Activated effector memory CD4-positive, alpha-beta T cell treated with anti-CD3 and anti-CD28 coated beads, Interleukin-2, amount 50 U/mL, for 16 hours (primary cell): Measurements from ENCODE around the gene RAP1GAP2.

Source experiments
- DNase-seq: peaks from one replicate; pipeline ENCODE4 v3.0.0-alpha.2; 2020

RAP1GAP2 gene

GRCh38 chr17:2921443-2921842, 125.2 kb downstream of the RAP1GAP2 start:
- no peak for DNase-seq

- no peak for DNase-seq
Observed at GRCh38 chr17:2924211-2924610, 128.0 kb downstream of the RAP1GAP2 start.

DNA sequence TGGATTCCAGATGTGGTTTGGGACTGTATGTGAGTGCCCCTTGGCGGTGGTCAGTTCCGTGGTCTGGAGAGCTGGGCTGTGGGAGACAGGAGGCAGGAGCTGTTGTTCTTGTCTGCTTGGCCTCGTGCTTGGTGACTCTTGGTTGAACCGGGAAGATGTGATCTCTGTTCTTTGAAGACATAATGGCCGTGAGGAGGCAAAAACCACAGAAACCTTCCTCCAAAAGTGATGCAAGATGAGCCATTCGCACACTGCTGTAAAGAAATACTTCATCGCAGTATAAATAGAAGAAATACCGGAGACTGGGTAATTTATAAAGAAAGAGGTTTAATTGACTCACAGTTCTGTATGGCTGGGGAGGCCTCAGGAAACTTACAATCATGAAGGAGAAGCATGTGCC, 128.8 kb downstream of the RAP1GAP2 start:
- DNase-seq, result no peak

- no peak for DNase-seq
Observed at GRCh38 chr17:2926019-2926650, 129.9 kb downstream of the RAP1GAP2 start.

DNA sequence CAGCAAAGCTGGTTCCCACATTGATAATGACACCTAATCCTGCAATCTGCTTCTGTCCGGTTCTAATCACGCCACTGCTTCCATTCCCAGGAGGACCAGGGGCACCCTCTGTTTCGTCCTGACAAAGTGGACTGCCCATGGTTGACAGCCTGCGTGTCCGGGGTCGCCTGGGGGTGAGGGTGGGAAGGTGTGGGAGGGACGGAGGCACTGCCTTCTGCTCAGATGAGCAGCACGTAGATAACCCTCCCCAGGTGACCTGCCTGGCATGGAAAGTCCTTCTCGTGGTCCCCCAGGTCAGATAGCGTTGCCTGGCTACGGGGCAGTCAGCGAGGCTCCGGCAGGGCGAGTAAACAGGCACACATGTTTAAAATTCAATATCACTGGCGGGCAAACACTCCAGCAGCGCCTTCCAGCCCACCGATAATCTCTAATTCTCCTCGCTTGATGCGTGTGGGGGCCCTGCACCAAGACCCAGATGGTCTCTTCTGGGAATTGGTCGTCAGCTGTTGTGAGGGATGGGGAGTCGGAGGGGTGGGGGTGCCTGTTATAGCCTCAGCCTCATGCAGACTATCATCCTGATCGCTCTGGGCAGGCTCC, 132.2 kb downstream of the RAP1GAP2 start:
- no peak for DNase-seq

DNA sequence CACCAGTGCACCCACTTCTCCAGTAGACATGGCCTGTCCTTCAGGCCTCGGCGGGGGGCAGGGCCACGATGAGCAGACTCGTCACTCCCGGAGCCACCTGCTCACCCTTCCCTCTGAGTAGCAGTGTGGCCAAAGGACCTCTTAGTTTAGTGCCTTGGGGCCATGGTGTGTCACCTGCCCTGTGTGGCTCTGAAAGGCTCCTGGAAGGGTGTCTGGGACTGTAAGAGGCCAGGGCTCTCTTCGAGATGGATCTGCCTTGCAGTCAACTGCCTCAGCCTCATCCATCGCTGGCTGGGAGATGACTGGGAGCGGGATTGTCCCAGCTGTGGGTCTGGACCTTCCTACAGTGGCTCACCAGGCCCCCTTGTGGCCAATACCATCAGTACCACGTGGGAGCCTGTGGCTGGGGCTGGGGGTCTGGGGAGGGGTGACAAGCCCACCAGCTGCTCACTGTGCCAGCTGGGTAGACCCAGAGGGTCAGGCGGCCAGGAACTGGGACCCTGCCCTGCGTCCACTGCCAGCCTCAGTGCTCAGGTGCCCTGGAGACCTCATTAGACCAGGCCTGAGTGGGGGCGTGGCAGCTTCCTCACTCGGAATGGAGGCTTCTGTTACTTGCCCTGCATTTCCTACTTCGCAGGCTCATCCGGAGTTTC, 133.8 kb downstream of the RAP1GAP2 start:
- DNase-seq, result peak; percentile 68

DNA sequence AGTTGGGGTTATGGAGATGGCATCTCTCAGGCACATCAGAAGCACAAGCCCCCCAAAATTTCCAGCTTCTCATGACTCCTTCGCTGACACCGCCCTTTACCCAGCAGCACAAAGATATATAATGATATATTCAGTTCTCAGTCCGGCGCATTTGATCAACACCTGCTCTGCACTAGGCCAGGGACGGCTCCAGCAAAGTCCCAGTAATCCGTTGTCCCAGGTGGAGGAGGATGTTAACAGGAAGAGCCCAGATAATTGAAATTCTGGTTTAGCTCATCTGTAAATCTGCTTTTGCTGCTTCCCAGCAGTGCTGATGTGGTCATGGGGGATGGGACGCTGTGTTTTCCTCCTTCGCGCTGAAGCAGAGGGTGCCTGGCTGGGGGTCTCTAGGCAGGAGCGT, 135.6 kb downstream of the RAP1GAP2 start:
- no peak for DNase-seq

GRCh38 chr17:2932946-2933345, 136.7 kb downstream of the RAP1GAP2 start:
- no peak for DNase-seq

GRCh38 chr17:2933606-2934005, 137.4 kb downstream of the RAP1GAP2 start:
- DNase-seq, result no peak

DNA sequence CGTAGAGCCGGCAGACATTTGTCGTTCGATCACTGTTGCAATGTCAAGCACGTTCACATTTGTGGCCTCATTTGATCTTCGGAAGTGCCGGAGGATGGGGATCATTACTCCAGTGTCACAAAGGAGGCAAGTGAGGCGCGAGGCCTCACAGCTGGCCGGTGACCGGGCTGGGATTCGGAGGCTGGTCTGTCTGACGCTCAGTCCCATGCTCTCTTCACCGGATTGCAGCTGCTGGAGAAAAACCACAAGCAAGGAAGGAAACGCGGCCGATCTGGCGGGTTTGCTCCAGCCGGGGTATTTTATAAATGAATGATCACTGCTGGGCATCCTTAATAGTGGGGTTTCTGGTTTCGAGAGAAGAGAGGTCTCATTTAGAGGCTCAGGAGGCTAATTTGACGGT, 139.4 kb downstream of the RAP1GAP2 start:
- no peak for DNase-seq

GRCh38 chr17:2936351-2936750, 140.1 kb downstream of the RAP1GAP2 start:
- DNase-seq, result no peak

DNA sequence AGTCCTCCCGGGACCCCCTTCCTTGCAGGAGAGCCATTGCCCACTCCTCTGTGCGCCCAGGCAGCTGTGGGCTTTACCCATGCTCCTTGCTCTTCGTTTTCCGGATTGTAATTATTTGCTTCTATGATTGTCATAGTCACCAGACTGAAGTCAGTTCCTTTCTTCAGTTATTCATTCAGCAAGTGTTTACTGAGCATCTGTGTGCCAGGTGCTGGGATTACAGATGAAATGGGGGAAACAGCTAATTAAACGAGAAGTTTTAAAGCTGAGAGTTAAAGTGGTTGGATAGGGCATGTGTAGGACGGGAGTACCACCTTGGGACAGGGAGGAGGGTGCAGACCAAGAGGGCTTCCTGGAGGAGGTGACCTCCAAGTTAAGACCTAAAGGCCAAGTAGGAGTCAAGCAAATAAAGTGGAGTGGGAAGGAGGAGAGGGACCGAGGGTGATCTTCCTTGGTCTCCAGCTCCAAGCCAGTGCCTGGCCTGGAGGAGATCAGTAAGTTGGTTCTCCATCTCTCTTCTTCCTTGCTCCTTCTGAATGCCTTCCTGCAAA, 140.6 kb downstream of the RAP1GAP2 start:
- no peak for DNase-seq

GRCh38 chr17:2937331-2938003, 141.2 kb downstream of the RAP1GAP2 start:
- DNase-seq, result no peak

- no peak for DNase-seq
Observed at GRCh38 chr17:2939714-2940351, 143.6 kb downstream of the RAP1GAP2 start.

DNA sequence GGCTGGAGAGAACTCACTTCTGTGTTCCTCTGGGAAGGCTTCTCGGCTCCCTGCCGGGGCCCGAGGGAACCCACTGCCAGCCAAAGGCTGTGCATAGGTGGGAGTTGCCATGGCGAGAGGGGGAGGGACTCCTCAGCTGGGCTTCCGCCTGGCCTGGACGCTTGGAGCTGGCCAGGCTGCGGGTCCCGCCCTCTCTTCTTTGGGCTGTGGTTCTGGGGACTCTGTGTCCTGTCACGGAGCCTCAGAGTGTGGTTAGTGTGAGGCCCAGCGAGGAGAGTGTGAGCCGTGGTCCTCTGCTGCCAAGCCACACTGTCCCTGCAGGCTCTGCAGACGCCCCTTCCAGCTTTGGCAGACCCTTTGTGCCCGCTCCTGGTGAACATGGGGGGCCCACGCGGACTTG, 144.1 kb downstream of the RAP1GAP2 start:
- no peak for DNase-seq

DNA sequence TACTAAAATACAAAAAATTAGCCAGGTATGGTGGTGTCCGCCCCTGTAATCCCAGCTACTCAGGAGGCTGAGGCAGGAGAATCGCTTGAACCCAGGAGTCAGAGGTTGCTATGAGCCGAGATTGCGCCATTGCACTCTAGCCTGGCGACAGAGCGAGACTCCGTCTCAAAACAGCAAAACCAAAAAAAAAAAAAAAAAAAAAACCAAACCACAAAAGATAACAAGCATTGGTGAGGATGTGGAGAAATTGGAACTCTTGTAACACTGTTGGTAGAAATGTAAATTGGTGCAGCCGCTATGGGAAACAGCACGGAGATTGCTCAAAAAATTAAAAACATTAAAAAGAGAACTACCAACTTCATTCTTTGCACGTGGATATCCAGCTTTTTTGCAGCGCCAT, 147.7 kb downstream of the RAP1GAP2 start:
- DNase-seq, result no peak

GRCh38 chr17:2945299-2945698, 149.1 kb downstream of the RAP1GAP2 start:
- DNase-seq, result no peak

DNA sequence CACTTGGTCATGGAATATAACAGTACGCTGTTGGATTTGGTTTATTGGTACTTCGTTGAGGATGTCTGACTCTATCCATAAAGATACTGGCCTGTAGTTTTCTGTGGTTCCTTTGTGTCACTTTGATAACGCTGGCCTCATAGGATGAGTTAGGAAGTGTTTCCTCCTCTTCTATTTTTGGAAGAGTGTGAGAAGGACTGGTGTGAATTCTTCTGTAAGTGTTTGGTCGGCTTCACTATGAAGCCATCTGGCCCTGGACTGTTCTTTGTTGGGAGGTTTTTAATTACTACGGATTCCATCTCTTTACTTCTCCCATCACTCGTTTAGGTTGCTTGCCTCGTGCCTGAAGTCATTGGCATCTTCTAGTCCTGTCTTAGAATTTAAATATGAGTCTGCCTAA, 149.9 kb downstream of the RAP1GAP2 start:
- no peak for DNase-seq

DNA sequence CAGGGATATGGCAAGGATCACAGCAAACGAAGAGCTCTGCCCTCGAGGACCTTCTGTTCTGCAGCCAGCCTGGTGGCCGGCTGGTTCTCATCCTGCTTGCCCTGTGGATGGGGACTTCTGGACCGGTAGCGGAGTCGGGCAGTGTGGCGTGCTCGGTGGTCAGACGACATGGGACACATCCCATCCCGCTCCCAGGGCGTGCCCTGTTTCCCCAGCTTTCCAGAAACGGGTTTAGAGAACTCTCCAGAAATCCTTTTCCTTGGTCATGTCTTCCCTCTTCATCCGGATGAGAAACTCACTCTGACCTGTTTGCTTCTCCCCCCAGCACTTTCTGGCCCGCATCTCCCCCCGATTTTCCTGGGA, 151.3 kb downstream of the RAP1GAP2 start:
- no peak for DNase-seq

GRCh38 chr17:2947996-2948550, 151.8 kb downstream of the RAP1GAP2 start:
- no peak for DNase-seq

DNA sequence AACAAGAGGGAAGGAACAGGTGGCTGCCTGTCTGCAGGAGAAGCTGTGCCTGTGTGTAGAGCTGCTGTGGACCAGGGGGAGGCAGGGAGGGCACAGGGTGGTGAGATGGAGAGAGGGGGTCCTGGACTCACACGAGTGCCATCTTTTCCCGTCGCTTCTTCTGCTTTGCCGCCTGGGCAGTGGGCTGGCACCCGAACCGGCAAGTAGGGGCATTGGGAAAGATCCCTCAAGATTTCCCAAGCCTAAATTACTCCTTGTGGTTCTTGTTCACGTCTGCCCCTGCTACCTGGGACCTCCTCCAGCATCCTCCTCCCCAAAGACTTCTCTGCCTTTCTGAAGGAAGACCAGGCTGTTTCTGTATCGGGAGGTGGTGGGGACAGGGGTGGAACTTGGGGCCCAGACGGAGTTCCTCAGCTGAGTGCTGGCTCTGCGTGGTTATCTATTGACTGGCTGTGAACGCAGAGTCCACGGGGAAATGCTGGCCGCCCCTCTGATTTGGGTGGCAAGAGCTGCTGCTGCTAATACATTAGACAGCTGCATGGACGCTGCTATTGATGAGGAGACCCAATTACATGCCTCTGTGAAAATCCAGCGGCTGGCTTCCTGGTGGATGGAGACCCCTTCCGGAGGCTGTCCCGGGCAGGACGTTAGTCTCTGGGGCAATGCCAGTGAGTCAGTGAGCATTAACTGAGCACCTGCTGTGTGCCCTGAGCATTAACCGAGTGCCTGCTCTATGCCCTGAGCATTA, 152.7 kb downstream of the RAP1GAP2 start:
- no peak for DNase-seq

GRCh38 chr17:2949469-2950044, 153.3 kb downstream of the RAP1GAP2 start:
- peak; percentile 37 for DNase-seq
